Measurements from ENCODE around the gene WRAP73. TPM values are rescaled to one million over a fixed set of nuclear protein-coding genes. Genes with fewer than 3 reads are reported as not detected.

Gene WRAP73
- total RNA-seq, 6 experiments from 2014 or later, result 5.6 to 9.1 (median 7.1) TPM

DNA sequence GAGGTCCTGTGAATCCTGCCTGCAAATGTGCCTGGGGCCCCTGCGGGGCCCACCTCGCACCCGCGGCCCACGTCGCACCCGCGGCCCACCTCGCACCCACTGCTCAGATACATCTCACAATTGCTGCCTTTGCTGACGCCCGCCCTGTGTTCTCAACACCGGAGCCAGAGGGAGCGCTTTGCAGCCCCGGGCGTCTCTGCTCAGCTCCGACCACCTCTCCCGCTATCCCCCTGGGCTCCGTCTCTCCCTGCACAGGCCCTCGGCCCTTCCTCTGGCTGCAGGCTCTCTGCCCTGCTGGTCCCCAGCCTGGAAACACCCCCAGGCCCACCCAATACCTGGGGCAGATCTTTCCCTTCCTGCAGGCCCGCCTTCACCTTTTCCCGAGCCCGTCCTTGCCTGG is 47.2 kb upstream of the WRAP73 start:
- H3K4me1 ChIP-seq, result no peaks in the 10 kb centered on the region
- DNase-seq, result no peak
- no peaks in the 10 kb centered on the region for H3K27me3 ChIP-seq
- no peak overlapping the region for H3K27ac ChIP-seq
- no peaks in the 10 kb centered on the region for H3K36me3 ChIP-seq
- TF ChIP-seq POLR2A (IDR thresholded peaks at IDR 0.05), result no peak
- TF ChIP-seq, protein P1, sequence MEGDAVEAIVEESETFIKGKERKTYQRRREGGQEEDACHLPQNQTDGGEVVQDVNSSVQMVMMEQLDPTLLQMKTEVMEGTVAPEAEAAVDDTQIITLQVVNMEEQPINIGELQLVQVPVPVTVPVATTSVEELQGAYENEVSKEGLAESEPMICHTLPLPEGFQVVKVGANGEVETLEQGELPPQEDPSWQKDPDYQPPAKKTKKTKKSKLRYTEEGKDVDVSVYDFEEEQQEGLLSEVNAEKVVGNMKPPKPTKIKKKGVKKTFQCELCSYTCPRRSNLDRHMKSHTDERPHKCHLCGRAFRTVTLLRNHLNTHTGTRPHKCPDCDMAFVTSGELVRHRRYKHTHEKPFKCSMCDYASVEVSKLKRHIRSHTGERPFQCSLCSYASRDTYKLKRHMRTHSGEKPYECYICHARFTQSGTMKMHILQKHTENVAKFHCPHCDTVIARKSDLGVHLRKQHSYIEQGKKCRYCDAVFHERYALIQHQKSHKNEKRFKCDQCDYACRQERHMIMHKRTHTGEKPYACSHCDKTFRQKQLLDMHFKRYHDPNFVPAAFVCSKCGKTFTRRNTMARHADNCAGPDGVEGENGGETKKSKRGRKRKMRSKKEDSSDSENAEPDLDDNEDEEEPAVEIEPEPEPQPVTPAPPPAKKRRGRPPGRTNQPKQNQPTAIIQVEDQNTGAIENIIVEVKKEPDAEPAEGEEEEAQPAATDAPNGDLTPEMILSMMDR (IDR thresholded peaks at IDR 0.05), result no peak
- 95% methylated on average over 20 of the region's 22 CpGs for WGBS (ENCODE audit: insufficient coverage, low coverage, low lambda C conversion rate, missing lambda C conversion rate)
- no peak for ATAC-seq
- intact Hi-C loops (cut with DNase I), result no loop called here
- H3K4me3 ChIP-seq, result no peak overlapping the region
- H3K9me3 ChIP-seq, result no peaks in the 10 kb centered on the region

GRCh38 chr1:3696689-3697088 is 46.8 kb upstream of the WRAP73 start:
- intact Hi-C loops (cut with DNase I), result no loop called here
- no peaks in the 10 kb centered on the region for H3K27me3 ChIP-seq
- no peaks in the 10 kb centered on the region for H3K36me3 ChIP-seq
- no CpG with 5 or more reads among the region's 9 CpGs for WGBS (ENCODE audit: insufficient coverage, low coverage, low lambda C conversion rate, missing lambda C conversion rate)
- DNase-seq (no peak), ATAC-seq (no peak)
- H3K4me3 ChIP-seq, result no peak overlapping the region
- no peaks in the 10 kb centered on the region for H3K9me3 ChIP-seq
- TF ChIP-seq, protein P1 (IDR thresholded peaks at IDR 0.05), result no peak
- TF ChIP-seq POLR2A (IDR thresholded peaks at IDR 0.05), result no peak
- no peaks in the 10 kb centered on the region for H3K4me1 ChIP-seq
- no peak overlapping the region for H3K27ac ChIP-seq

- WGBS (ENCODE audit: insufficient coverage, low coverage, low lambda C conversion rate, missing lambda C conversion rate), result 58% methylated on average over 18 of the region's 33 CpGs
- no peaks in the 10 kb centered on the region for H3K36me3 ChIP-seq
- H3K9me3 ChIP-seq, result no peaks in the 10 kb centered on the region
- TF ChIP-seq POLR2A (IDR thresholded peaks at IDR 0.05), result no peak
- TF ChIP-seq, protein P1 (IDR thresholded peaks at IDR 0.05), result peak; percentile 66 to 70 (median 68)
- no peak overlapping the region for H3K4me3 ChIP-seq
- H3K27ac ChIP-seq, result no peak overlapping the region
- DNase-seq (peak in 2 of 3 donors; percentile 65 to 68), ATAC-seq (peak; percentile 76 to 87 (median 84))
- H3K4me1 ChIP-seq, result no peaks in the 10 kb centered on the region
- H3K27me3 ChIP-seq, result no peaks in the 10 kb centered on the region
- intact Hi-C loops (cut with DNase I), result no loop called here
Observed at GRCh38 chr1:3695326-3696217, 45.7 kb upstream of the WRAP73 start.

GRCh38 chr1:3693321-3693720 is 43.4 kb upstream of the WRAP73 start:
- no peak for TF ChIP-seq POLR2A (IDR thresholded peaks at IDR 0.05)
- TF ChIP-seq, protein P1 (IDR thresholded peaks at IDR 0.05), result no peak
- H3K4me3 ChIP-seq, result no peak overlapping the region
- H3K27me3 ChIP-seq, result no peaks in the 10 kb centered on the region
- H3K4me1 ChIP-seq, result no peaks in the 10 kb centered on the region
- H3K9me3 ChIP-seq, result no peaks in the 10 kb centered on the region
- DNase-seq (no peak), ATAC-seq (no peak)
- 60% methylated on average over 1 of the region's 11 CpGs for WGBS (ENCODE audit: insufficient coverage, low coverage, low lambda C conversion rate, missing lambda C conversion rate)
- intact Hi-C loops (cut with DNase I), result no loop called here
- H3K36me3 ChIP-seq, result no peaks in the 10 kb centered on the region
- no peak overlapping the region for H3K27ac ChIP-seq

All from right lobe of liver (tissue), 6 donors.